Measurements from ENCODE around the gene NANS. TPM values are rescaled to one million over a fixed set of nuclear protein-coding genes. Genes with fewer than 3 reads are reported as not detected.
A peak's percentile ranks its signal among the peaks of the same experiment; 100 is the strongest.
"Not testable (repeated sequence)": the region's sequence is repeated elsewhere in the genome, so short reads cannot be mapped to it uniquely, and the experiment has no call there.

The NANS gene
- total RNA-seq, 1 experiment from 2014 or later: 57.9 TPM

GRCh38 chr9:98090674-98091073, 34.1 kb downstream of the NANS start:
- H3K9me3 Mint-ChIP-seq, POLR2A ChIA-PET: not testable (repeated sequence)
- H3K36me3 Mint-ChIP-seq: peaks cover 12% of the 10 kb centered on the region
- ATAC-seq (peak; percentile 31), DNase-seq (ENCODE audit: low spot score) (peak; percentile 31)
- peaks cover 56% of the 10 kb centered on the region for H3K4me1 Mint-ChIP-seq
- 0 out of 2 replicates have a peak overlapping the region, but pooled peaks have one; percentile 26 for H3K27ac Mint-ChIP-seq
- CTCF ChIA-PET: interaction anchor here (0.7 to 2.9 kb wide), 3 partner anchors 11 to 151 kb away, joined by 3 to 13 read pairs (median 9); no protein-coding TSS in a partner anchor
- H3K27me3 Mint-ChIP-seq (ENCODE audit: low read depth): peaks cover 23% of the 10 kb centered on the region
- H3K4me3 Mint-ChIP-seq: peak overlapping the region; percentile 46
- TF ChIP-seq ZNF396 (CRISPR knock-in tag; IDR thresholded peaks at IDR 0.05; ENCODE audit: borderline replicate concordance): 0 out of 2 replicates have a peak, but pooled peaks have one; percentile 49
- peak; percentile 78 for TF ChIP-seq MAX (CRISPR knock-in tag; IDR thresholded peaks at IDR 0.05)
- peak; percentile 38; the same call in 1 of the 2 replicates for TF ChIP-seq MXD4 (CRISPR knock-in tag; IDR thresholded peaks at IDR 0.05; ENCODE audit: borderline replicate concordance)
- TF ChIP-seq FOXP4 (CRISPR knock-in tag; IDR thresholded peaks at IDR 0.05): peak; percentile 78; the same call in 1 of the 2 replicates
- peak; percentile 30; the same call in 1 of the 2 replicates for TF ChIP-seq FOXK1 (CRISPR knock-in tag; IDR thresholded peaks at IDR 0.05)
- 0 out of 2 replicates have a peak, but pooled peaks have one; percentile 39 for TF ChIP-seq ARID4B (CRISPR knock-in tag; IDR thresholded peaks at IDR 0.05; ENCODE audit: borderline replicate concordance)
- TF ChIP-seq TEAD1 (CRISPR knock-in tag; IDR thresholded peaks at IDR 0.05): peak; percentile 68; the same call in 1 of the 2 replicates
- peak; percentile 39; the same call in 1 of the 2 replicates for TF ChIP-seq USF1 (CRISPR knock-in tag; IDR thresholded peaks at IDR 0.05)

GRCh38 chr9:98091735-98092612, 35.4 kb downstream of the NANS start:
- CTCF ChIA-PET: interaction anchor here (0.8 to 2.9 kb wide), 12 partner anchors 10 to 224 kb away, joined by 3 to 13 read pairs (median 5); partner anchors contain the start of genes NANS, TBC1D2 and TRIM14
- peaks cover 18% of the 10 kb centered on the region for H3K27me3 Mint-ChIP-seq (ENCODE audit: low read depth)
- H3K9me3 Mint-ChIP-seq: peaks cover 7% of the 10 kb centered on the region; the same call in 1 of the 2 replicates
- TF ChIP-seq CREM (CRISPR knock-in tag; IDR thresholded peaks at IDR 0.05) (no peak), NFE2L1 (CRISPR knock-in tag; IDR thresholded peaks at IDR 0.05) (no peak), JUN (CRISPR knock-in tag; IDR thresholded peaks at IDR 0.05) (no peak), ZNF416 (CRISPR knock-in tag; IDR thresholded peaks at IDR 0.05) (no peak), ZNF396 (CRISPR knock-in tag; IDR thresholded peaks at IDR 0.05; ENCODE audit: borderline replicate concordance) (no peak), FOXP4 (CRISPR knock-in tag; IDR thresholded peaks at IDR 0.05) (no peak), USF2 (CRISPR knock-in tag; IDR thresholded peaks at IDR 0.05) (no peak)
- POLR2A ChIA-PET: interaction anchor here (0.6 to 1.5 kb wide), 3 partner anchors 18 to 83 kb away, joined by 3 to 4 read pairs (median 3); no protein-coding TSS in a partner anchor
- H3K27ac Mint-ChIP-seq: peak overlapping the region; percentile 80
- H3K36me3 Mint-ChIP-seq: peaks cover 12% of the 10 kb centered on the region
- peaks cover 43% of the 10 kb centered on the region for H3K4me1 Mint-ChIP-seq
- H3K4me3 Mint-ChIP-seq: peak overlapping the region; percentile 51
- DNase-seq (ENCODE audit: low spot score) (peak; percentile 37), ATAC-seq (peak; percentile 34)
